Astrocyte (in vitro differentiated cells and primary cell): ENCODE data around the gene AK5. TPM values are rescaled to one million over a fixed set of nuclear protein-coding genes. Genes with fewer than 3 reads are reported as not detected.
A peak's percentile ranks its signal among the peaks of the same experiment; 100 is the strongest.

Source experiments
- DNase-seq: peaks from one replicate; pipeline ENCODE4 v3.0.0-alpha.2; 2010; ENCODE audit warnings: low read depth
- FAIRE-seq: peaks from 2 replicates; lab custom pipeline; 2011; peaks lifted over from hg19 to GRCh38; lab: Jason Lieb, UNC
- H2AFZ ChIP-seq: 2 replicates; pipeline ENCODE4 v1.6.0; 2012; ENCODE audit warnings: low read depth, low read length, inconsistent platforms
- H3K27ac ChIP-seq: 2 replicates; pipeline ENCODE4 v1.5.1; 2011; ENCODE audit warnings: low read depth, low read length, inconsistent platforms
- H3K27me3 ChIP-seq: 2 replicates; pipeline ENCODE4 v1.6.0; 2011; ENCODE audit warnings: low read length, inconsistent platforms; ENCODE audit not compliant: insufficient read depth
- H3K36me3 ChIP-seq: 2 replicates; pipeline ENCODE4 v1.5.1; 2011; ENCODE audit warnings: low read length, inconsistent platforms; ENCODE audit not compliant: insufficient read depth
- H3K4me1 ChIP-seq: 2 replicates; pipeline ENCODE4 v1.5.1; 2011; ENCODE audit warnings: low read length, inconsistent platforms; ENCODE audit not compliant: insufficient read depth
- H3K4me2 ChIP-seq: 2 replicates; pipeline ENCODE4 v1.6.0; 2012; ENCODE audit warnings: low read length, inconsistent platforms
- H3K4me3 ChIP-seq: 2 replicates; pipeline ENCODE4 v1.5.1; 2011; ENCODE audit warnings: low read depth, mild to moderate bottlenecking, low read length, inconsistent platforms; ENCODE audit not compliant: insufficient read depth
- H3K79me2 ChIP-seq: 2 replicates; pipeline ENCODE4 v1.6.0; 2012; ENCODE audit warnings: mild to moderate bottlenecking, low read length, inconsistent platforms; ENCODE audit not compliant: insufficient read depth
- H3K9ac ChIP-seq: 2 replicates; pipeline ENCODE4 v1.6.0; 2012; ENCODE audit warnings: mild to moderate bottlenecking, low read length, inconsistent platforms
- H3K9me3 ChIP-seq: 2 replicates; pipeline ENCODE4 v1.5.1; 2012; ENCODE audit warnings: low read depth, mild to moderate bottlenecking, low read length, inconsistent platforms; ENCODE audit not compliant: insufficient read depth
- H4K20me1 ChIP-seq: 2 replicates; pipeline ENCODE4 v1.6.0; 2012; ENCODE audit warnings: low read length, inconsistent platforms; ENCODE audit not compliant: insufficient read depth
- H3K27ac Mint-ChIP-seq: one replicate; pipeline ENCODE4 v1.8.0; 2021; ENCODE audit warnings: mild to moderate bottlenecking, mixed read lengths; ENCODE audit not compliant: unreplicated experiment
- H3K27me3 Mint-ChIP-seq: one replicate; pipeline ENCODE4 v1.8.0; 2021; ENCODE audit warnings: low read depth, mixed read lengths; ENCODE audit not compliant: unreplicated experiment
- H3K36me3 Mint-ChIP-seq: one replicate; pipeline ENCODE4 v1.8.0; 2021; ENCODE audit warnings: low read depth, mixed read lengths; ENCODE audit not compliant: unreplicated experiment
- H3K4me1 Mint-ChIP-seq: one replicate; pipeline ENCODE4 v1.8.0; 2021; ENCODE audit warnings: low read depth, mixed read lengths; ENCODE audit not compliant: unreplicated experiment
- H3K4me3 Mint-ChIP-seq: one replicate; pipeline ENCODE4 v1.8.0; 2021; ENCODE audit warnings: mild to moderate bottlenecking, moderate library complexity, mixed read lengths; ENCODE audit not compliant: unreplicated experiment
- H3K9me3 Mint-ChIP-seq: one replicate; pipeline ENCODE4 v1.8.0; 2021; ENCODE audit warnings: mild to moderate bottlenecking, mixed read lengths; ENCODE audit not compliant: unreplicated experiment
- EZH2 ChIP-seq: IDR thresholded peaks from 2 replicates; pipeline ENCODE4 v1.6.1; 2012; ENCODE audit warnings: mild to moderate bottlenecking, low read length, inconsistent platforms; ENCODE audit not compliant: insufficient read depth
- total RNA-seq: library from RNA; stranded (reverse); gene quantifications from 2 replicates; pipeline ENCODE4 v1.2.1, GENCODE V29; 2021
- TF ChIP-seq, protein P1 (sequence below): IDR thresholded peaks from 2 replicates; pipeline ENCODE4 v1.5.1; 2011; ENCODE audit warnings: low read depth, mild to moderate bottlenecking, inconsistent platforms, low read length, moderate library complexity; ENCODE audit not compliant: insufficient read depth

The AK5 gene
- total RNA-seq, 1 donor from 2014 or later, result 4.4 TPM

DNA sequence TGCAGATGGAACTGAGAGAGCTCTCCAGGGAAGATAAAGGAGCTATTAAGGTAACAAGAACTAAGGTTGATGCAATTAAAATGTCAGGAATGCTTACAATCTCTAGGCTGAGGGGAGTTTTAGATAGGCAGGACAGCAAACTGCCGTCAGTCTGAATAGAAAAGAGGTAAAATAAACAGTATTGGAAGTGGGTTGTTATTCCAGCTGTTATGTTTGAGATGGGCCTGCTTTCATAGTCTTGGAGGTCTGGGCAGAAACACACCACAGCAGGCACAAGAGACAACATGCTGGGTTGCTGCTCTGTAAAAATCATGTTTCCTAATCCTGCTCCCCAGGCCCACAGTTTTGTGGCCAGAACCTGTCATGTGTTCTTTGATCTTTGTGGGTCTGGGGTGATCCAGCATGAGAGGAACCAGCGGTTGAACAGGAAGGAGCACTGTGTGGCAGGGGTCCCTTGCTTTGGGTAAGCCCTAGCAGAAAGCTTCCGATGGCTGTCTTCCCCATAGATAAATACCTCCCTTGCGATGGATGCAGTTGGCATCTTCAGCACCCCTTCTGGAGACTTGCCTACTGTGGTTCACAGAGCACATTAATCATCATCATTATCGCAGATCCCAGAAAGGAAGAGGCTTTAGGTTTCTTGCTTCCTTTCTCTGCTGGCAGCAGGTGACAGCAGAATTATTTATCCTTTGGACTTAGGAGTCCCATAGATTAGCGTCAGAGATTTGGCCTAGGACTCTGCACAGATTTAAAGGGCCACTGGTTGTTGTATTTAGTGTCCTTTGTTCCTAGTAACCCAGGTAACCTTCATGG lies 97.1 kb downstream of the AK5 start:
- Histone ChIP-seq H3K4me1 (peaks cover 11% of the 10 kb centered on the region), H3K9ac (no peak overlapping the region), H3K4me3 (no peak overlapping the region), H3K4me2 (peak overlapping the region; percentile 38), H3K27me3 (no peaks in the 10 kb centered on the region), H3K79me2 (no peaks in the 10 kb centered on the region), H3K36me3 (no peaks in the 10 kb centered on the region), H3K27ac (peak overlapping the region; percentile 37), H4K20me1 (no peaks in the 10 kb centered on the region), H2AFZ (no peak overlapping the region), H3K9me3 (no peaks in the 10 kb centered on the region)
- DNase-seq (peak; percentile 50), FAIRE-seq (no peak)
- H3K27me3 Mint-ChIP-seq, result no peaks in the 10 kb centered on the region
- no peaks in the 10 kb centered on the region for H3K4me1 Mint-ChIP-seq
- no peaks in the 10 kb centered on the region for H3K36me3 Mint-ChIP-seq
- H3K4me3 Mint-ChIP-seq, result no peak overlapping the region
- TF ChIP-seq, protein P1, sequence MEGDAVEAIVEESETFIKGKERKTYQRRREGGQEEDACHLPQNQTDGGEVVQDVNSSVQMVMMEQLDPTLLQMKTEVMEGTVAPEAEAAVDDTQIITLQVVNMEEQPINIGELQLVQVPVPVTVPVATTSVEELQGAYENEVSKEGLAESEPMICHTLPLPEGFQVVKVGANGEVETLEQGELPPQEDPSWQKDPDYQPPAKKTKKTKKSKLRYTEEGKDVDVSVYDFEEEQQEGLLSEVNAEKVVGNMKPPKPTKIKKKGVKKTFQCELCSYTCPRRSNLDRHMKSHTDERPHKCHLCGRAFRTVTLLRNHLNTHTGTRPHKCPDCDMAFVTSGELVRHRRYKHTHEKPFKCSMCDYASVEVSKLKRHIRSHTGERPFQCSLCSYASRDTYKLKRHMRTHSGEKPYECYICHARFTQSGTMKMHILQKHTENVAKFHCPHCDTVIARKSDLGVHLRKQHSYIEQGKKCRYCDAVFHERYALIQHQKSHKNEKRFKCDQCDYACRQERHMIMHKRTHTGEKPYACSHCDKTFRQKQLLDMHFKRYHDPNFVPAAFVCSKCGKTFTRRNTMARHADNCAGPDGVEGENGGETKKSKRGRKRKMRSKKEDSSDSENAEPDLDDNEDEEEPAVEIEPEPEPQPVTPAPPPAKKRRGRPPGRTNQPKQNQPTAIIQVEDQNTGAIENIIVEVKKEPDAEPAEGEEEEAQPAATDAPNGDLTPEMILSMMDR, result no peak
- no peak for TF ChIP-seq EZH2
- H3K27ac Mint-ChIP-seq, result no peak overlapping the region
- peaks cover 3% of the 10 kb centered on the region for H3K9me3 Mint-ChIP-seq

DNA sequence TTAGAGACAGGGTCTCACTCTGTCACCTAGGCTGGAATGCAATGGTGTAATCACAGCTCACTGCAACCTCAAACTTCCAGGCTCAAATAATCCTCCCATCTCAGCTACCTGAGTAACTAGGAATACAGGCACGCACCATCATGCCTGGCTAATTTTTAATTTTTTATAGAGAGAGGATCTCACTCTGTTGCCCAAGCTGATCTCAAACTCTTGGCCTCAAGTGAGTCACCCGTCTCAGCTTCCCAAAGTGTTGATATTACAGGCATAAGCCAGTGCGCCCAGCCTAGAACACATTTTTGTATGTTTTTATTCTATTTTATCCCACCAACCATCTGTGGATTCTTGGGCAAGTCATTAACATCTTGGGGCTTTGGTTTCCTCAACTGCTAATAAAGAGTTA lies 100.5 kb downstream of the AK5 start:
- Histone ChIP-seq H3K9me3 (no peaks in the 10 kb centered on the region), H3K27me3 (no peaks in the 10 kb centered on the region), H3K4me2 (no peak overlapping the region), H3K79me2 (no peaks in the 10 kb centered on the region), H3K27ac (no peak overlapping the region), H2AFZ (no peak overlapping the region), H4K20me1 (no peaks in the 10 kb centered on the region), H3K36me3 (no peaks in the 10 kb centered on the region), H3K4me3 (no peak overlapping the region), H3K4me1 (peaks cover 11% of the 10 kb centered on the region), H3K9ac (no peak overlapping the region)
- no peak for FAIRE-seq
- Mint-ChIP-seq H3K4me3 (no peak overlapping the region), H3K27ac (no peak overlapping the region), H3K27me3 (no peaks in the 10 kb centered on the region), H3K4me1 (peaks cover 8% of the 10 kb centered on the region), H3K9me3 (peaks cover 3% of the 10 kb centered on the region), H3K36me3 (no peaks in the 10 kb centered on the region)
- TF ChIP-seq, protein P1, result no peak
- no peak for TF ChIP-seq EZH2
- peak; percentile 12 for DNase-seq

DNA sequence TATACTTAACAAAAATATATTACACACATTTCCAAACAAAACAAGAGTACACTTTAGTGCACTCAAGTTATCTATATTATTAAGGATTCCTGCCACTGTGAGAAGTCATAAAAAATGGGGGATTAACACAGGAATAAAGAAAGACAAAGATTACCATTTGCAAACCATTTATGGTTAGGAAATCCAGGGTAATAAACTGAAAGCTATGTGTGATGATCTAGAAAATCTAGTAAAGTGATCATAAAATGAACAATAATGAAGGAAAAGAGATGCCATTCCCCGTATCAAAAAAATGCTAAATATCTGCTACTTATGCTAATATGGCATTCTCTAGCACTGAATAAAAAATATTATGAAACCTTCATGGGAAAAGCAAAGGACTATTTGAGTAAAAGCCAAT lies 101.4 kb downstream of the AK5 start:
- Histone ChIP-seq H3K36me3 (no peaks in the 10 kb centered on the region), H2AFZ (no peak overlapping the region), H3K4me2 (no peak overlapping the region), H3K4me3 (no peak overlapping the region), H3K4me1 (peaks cover 11% of the 10 kb centered on the region), H3K27ac (no peak overlapping the region), H3K79me2 (no peaks in the 10 kb centered on the region), H3K9me3 (no peaks in the 10 kb centered on the region), H3K27me3 (no peaks in the 10 kb centered on the region), H3K9ac (no peak overlapping the region), H4K20me1 (no peaks in the 10 kb centered on the region)
- DNase-seq (no peak), FAIRE-seq (no peak)
- TF ChIP-seq, protein P1, result no peak
- TF ChIP-seq EZH2, result no peak
- H3K4me3 Mint-ChIP-seq, result no peak overlapping the region
- no peaks in the 10 kb centered on the region for H3K36me3 Mint-ChIP-seq
- H3K9me3 Mint-ChIP-seq, result peaks cover 3% of the 10 kb centered on the region
- H3K4me1 Mint-ChIP-seq, result peaks cover 8% of the 10 kb centered on the region
- H3K27me3 Mint-ChIP-seq, result no peaks in the 10 kb centered on the region
- H3K27ac Mint-ChIP-seq, result no peak overlapping the region
